RWPE1 (cell line): ENCODE results near the gene ZFYVE1.
"Not testable (repeated sequence)": the region's sequence is repeated elsewhere in the genome, so short reads cannot be mapped to it uniquely, and the experiment has no call there.

Experiments used
- CTCF ChIA-PET: fragments of 350-600 bp; sonication (Branson Sonifier 250); formaldehyde crosslinking; extraction: SDS; loops from one replicate; lab custom pipeline; 2021; lab: Yijun Ruan, JAX
- POLR2A ChIA-PET: fragments of 400-600 bp; formaldehyde crosslinking; extraction: SDS; loops from one replicate; lab custom pipeline; 2020; ENCODE audit warnings: antibody characterized with exemption; ENCODE audit not compliant: low non-redundant PET; lab: Yijun Ruan, JAX
- DNase-seq: peaks from one replicate; pipeline ENCODE4 v3.0.0; 2012; ENCODE audit warnings: low spot score
- H3K27ac ChIP-seq: fragments of 450-650 bp; 2 replicates; pipeline ENCODE4 v1.5.1; 2017
- TF ChIP-seq, protein P1 (sequence below): fragments of 450-650 bp; conservative IDR thresholded peaks from 2 replicates; pipeline ENCODE4 v1.5.1; 2017; ENCODE audit warnings: low read depth, mild to moderate bottlenecking

The ZFYVE1 gene

DNA sequence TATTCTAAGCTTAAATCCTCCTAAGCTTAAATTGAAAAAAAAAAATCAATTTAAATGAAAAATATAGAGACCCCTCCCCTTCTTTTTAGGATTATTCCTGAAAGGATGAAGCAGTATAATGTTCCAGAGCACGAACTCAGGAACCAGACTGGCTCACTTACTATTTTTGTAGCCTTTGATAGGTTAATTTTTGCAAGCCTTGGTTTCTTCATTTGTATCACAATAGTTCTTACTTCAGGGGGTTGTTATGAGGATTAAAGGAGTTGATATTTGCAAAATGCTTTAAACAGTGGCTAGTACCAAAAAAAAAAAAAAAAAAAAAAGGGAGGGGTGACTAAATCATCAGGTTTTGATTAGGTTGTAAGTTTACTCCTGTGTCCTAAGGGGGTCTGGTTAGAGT is 28.3 kb upstream of the ZFYVE1 start:
- no peak for DNase-seq
- POLR2A ChIA-PET: no interaction called here
- H3K27ac ChIP-seq: no peak overlapping the region
- CTCF ChIA-PET: no interaction called here
- TF ChIP-seq, protein P1, sequence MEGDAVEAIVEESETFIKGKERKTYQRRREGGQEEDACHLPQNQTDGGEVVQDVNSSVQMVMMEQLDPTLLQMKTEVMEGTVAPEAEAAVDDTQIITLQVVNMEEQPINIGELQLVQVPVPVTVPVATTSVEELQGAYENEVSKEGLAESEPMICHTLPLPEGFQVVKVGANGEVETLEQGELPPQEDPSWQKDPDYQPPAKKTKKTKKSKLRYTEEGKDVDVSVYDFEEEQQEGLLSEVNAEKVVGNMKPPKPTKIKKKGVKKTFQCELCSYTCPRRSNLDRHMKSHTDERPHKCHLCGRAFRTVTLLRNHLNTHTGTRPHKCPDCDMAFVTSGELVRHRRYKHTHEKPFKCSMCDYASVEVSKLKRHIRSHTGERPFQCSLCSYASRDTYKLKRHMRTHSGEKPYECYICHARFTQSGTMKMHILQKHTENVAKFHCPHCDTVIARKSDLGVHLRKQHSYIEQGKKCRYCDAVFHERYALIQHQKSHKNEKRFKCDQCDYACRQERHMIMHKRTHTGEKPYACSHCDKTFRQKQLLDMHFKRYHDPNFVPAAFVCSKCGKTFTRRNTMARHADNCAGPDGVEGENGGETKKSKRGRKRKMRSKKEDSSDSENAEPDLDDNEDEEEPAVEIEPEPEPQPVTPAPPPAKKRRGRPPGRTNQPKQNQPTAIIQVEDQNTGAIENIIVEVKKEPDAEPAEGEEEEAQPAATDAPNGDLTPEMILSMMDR: no peak

DNA sequence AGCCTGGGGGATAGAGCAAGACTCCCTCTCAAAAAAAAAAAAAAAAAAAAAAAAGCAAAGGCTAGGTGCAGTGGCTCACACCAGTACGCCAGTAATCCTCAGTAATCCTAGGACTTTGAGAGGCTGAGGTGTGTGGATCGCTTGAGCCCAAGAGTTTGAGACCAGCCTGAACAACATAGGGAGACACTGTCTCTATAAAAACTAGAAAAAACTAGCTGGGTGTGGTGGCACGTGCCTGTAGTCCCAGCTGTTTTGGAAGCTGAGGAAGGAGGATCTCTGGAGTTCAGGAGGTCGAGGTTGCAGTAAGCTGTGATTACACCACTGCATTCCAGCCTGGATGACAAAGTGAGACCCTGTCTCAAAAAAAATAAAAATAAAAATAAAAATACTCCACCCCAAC is 22.5 kb upstream of the ZFYVE1 start:
- ChIA-PET POLR2A (no interaction called here), CTCF (no interaction called here)
- no peak overlapping the region for H3K27ac ChIP-seq
- TF ChIP-seq, protein P1: no peak
- no peak for DNase-seq

DNA sequence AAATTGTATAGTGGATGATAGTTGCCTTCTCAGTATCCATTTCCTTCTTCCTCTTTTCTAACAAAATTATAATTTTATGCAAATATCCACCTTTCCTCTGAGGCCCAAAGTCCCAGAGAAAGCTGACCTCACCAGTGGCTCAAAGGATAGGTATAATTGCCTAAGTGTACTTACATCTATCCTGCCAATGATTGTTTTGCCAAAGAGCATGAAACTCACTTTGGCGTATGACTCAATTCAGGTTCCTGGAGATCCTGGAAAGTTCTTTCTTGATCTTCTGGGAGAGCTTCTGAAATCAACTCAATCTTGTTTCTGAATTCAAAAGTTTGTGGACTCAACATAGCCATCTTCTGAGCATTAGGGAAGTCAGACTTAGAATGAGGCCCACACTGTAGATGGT is 20.9 kb upstream of the ZFYVE1 start:
- ChIA-PET CTCF (interaction anchor here (0.7 kb wide), 2 partner anchors 30 to 1359 kb away, joined by 3 to 4 read pairs; no protein-coding TSS in a partner anchor), POLR2A (no interaction called here)
- TF ChIP-seq, protein P1: no peak
- no peak for DNase-seq
- no peak overlapping the region for H3K27ac ChIP-seq

DNA sequence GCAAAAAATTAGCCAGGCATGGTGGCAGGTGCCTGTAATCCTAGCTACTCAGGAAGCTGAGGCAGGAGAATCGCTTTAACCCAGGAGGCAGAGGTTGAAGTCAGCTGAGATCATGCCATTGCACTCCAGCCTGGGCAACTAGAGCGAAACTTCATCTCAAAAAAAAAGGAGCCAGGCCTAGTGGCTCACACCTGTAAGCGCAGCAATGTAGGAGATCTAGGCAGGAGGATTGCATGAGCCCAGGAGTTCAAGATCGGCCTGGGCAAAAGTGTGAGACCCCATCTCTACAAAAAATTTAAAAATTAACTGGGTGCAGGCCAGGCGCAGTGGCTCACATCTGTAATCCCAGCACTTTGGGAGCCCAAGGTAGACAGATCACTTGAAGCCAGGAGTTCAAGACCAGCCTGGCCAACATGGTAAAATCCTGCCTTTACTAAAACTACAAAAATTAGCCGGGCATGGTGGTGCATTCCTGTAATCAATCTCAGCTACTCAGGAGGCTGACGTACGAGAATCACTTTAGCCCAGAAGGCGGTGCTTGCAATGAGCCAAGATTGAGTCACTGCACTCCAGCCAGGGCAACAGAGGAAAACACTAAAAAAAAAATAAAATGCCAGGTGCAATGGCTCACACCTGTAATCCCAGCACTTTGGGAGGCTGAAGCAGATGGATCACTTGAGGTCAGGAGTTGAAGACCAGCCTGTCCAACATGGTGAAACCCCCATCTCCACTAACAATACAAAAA is 10.0 kb upstream of the ZFYVE1 start:
- DNase-seq, POLR2A ChIA-PET, H3K27ac ChIP-seq: not testable (repeated sequence)
- CTCF ChIA-PET: interaction anchor here (0.9 kb wide), 1 partner anchor 36 kb away, joined by 3 read pairs; no protein-coding TSS in a partner anchor

DNA sequence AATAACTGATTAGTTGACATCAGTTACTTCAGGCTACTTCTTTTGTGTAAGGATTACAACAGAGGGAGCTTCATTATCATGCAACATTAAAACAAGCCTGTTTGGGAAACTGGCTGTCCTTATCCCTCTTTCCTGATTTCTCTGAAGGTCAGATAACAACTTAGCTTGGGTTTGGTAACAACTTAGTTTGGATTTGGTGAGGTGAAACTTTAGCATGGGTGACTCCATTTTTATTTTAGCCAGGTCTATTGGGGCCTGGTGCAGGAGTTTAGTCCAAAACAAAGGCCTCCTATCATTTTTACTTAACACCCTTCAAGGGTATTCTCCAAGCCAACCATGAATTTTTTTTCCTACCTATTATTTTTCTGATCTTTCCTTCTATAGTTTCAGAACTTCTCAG is 1.1 kb upstream of the ZFYVE1 start:
- no peak for DNase-seq
- TF ChIP-seq, protein P1: no peak
- ChIA-PET POLR2A (no interaction called here), CTCF (interaction anchor here (1.1 kb wide), 1 partner anchor 29 kb away, joined by 3 read pairs; no protein-coding TSS in a partner anchor)
- no peak overlapping the region for H3K27ac ChIP-seq

DNA sequence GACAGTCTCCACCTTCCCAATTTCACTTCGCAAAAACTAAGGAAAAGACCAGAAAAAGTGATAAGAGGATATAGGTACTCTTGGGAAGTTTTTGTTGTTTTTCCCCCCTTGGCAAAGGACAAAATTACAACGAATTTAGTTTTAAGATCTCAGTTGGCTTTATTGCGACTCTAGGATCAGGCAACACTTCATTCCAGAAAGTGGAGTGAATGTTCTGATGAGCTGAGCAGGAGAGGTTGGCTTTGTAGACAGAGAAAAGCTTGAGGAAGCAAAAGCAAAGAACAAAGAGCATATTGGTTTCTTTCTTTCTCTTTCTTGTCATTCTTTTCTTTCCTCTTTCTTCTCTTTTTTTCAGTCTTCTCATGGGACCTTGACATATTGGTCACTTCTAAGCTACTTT is 640 bp upstream of the ZFYVE1 start:
- no peak for DNase-seq
- ChIA-PET POLR2A (no interaction called here), CTCF (interaction anchor here (1.1 kb wide), 1 partner anchor 30 kb away, joined by 3 read pairs; no protein-coding TSS in a partner anchor)
- no peak overlapping the region for H3K27ac ChIP-seq
- TF ChIP-seq, protein P1: no peak
